ENCODE measurements around the gene NLGN4X.

DNA sequence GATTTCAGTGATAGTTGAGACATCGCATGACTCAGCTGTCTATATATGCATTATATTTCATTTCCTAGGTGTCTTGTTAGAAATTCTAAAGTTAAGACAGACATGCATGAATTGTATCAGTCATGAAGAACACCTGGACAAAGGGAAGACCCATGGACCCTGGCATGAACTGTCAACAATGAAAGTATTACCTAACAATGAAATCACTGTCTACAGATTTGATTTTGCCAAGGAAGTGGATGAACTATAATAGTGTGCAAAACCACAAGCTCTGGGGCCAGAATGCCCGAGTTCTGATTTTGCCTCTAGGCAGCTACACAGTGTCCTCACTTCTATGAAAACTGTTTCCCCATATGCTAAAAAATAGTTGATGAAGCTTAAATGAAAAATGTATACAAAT is 386.1 kb downstream of the NLGN4X start:
- TF ChIP-seq, protein P1, sequence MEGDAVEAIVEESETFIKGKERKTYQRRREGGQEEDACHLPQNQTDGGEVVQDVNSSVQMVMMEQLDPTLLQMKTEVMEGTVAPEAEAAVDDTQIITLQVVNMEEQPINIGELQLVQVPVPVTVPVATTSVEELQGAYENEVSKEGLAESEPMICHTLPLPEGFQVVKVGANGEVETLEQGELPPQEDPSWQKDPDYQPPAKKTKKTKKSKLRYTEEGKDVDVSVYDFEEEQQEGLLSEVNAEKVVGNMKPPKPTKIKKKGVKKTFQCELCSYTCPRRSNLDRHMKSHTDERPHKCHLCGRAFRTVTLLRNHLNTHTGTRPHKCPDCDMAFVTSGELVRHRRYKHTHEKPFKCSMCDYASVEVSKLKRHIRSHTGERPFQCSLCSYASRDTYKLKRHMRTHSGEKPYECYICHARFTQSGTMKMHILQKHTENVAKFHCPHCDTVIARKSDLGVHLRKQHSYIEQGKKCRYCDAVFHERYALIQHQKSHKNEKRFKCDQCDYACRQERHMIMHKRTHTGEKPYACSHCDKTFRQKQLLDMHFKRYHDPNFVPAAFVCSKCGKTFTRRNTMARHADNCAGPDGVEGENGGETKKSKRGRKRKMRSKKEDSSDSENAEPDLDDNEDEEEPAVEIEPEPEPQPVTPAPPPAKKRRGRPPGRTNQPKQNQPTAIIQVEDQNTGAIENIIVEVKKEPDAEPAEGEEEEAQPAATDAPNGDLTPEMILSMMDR (IDR thresholded peaks at IDR 0.05; ENCODE audit: poor library complexity, severe bottlenecking): no peak
- TF ChIP-seq EP300 (conservative IDR thresholded peaks at IDR 0.05; ENCODE audit: poor library complexity, severe bottlenecking) (no peak), TAF1 (IDR thresholded peaks at IDR 0.05; ENCODE audit: low read depth) (no peak), RAD21 (conservative IDR thresholded peaks at IDR 0.05) (no peak), EZH2 (IDR thresholded peaks at IDR 0.05; ENCODE audit: borderline replicate concordance, insufficient read depth, low read length, poor library complexity, severe bottlenecking) (no peak), POLR2AphosphoS5 (IDR thresholded peaks at IDR 0.05) (no peak), SMC3 (conservative IDR thresholded peaks at IDR 0.05; ENCODE audit: poor library complexity) (no peak)
- TF ChIP-seq, protein P2, sequence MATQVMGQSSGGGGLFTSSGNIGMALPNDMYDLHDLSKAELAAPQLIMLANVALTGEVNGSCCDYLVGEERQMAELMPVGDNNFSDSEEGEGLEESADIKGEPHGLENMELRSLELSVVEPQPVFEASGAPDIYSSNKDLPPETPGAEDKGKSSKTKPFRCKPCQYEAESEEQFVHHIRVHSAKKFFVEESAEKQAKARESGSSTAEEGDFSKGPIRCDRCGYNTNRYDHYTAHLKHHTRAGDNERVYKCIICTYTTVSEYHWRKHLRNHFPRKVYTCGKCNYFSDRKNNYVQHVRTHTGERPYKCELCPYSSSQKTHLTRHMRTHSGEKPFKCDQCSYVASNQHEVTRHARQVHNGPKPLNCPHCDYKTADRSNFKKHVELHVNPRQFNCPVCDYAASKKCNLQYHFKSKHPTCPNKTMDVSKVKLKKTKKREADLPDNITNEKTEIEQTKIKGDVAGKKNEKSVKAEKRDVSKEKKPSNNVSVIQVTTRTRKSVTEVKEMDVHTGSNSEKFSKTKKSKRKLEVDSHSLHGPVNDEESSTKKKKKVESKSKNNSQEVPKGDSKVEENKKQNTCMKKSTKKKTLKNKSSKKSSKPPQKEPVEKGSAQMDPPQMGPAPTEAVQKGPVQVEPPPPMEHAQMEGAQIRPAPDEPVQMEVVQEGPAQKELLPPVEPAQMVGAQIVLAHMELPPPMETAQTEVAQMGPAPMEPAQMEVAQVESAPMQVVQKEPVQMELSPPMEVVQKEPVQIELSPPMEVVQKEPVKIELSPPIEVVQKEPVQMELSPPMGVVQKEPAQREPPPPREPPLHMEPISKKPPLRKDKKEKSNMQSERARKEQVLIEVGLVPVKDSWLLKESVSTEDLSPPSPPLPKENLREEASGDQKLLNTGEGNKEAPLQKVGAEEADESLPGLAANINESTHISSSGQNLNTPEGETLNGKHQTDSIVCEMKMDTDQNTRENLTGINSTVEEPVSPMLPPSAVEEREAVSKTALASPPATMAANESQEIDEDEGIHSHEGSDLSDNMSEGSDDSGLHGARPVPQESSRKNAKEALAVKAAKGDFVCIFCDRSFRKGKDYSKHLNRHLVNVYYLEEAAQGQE (IDR thresholded peaks at IDR 0.05; ENCODE audit: borderline replicate concordance): no peak
